HepG2 (cell line): ENCODE measurements around the gene KRT33A. TPM values are rescaled to one million over a fixed set of nuclear protein-coding genes. Genes with fewer than 3 reads are reported as not detected.

ENCODE experiments used
- ATAC-seq: fragments of 200-7000 bp; cut with Tn5 transposase; 3 replicates; pipeline ENCODE4 v1.9.1; 2020; ENCODE audit warnings: mild to moderate bottlenecking, moderate library complexity
- BruUV-seq: library from RNA; stranded (reverse); fragments of 400-500 nt; replicated peaks from 2 replicates; lab custom pipeline; 2021; lab: Mats Ljungman, UMichigan
- CTCF ChIA-PET: fragments of 300-600 bp; formaldehyde crosslinking; extraction: SDS; loops from one replicate; lab custom pipeline; 2021; ENCODE audit warnings: low total read pairs, inconsistent platforms, low intra/inter-chr PET ratio; lab: Yijun Ruan, JAX
- POLR2A ChIA-PET: fragments of 350-600 bp; sonication (Branson Sonifier 250); formaldehyde crosslinking; loops from one replicate; lab custom pipeline; 2020; ENCODE audit warnings: antibody characterized with exemption, inconsistent platforms; lab: Yijun Ruan, JAX
- DNase-seq: peaks from one replicate; pipeline ENCODE4 v3.0.0-alpha.2; 2015; ENCODE audit warnings: low spot score
- FAIRE-seq: peaks from 3 replicates; lab custom pipeline; 2011; peaks lifted over from hg19 to GRCh38; lab: Jason Lieb, UNC
- H2AFZ ChIP-seq: one replicate; pipeline ENCODE4 v1.6.1; 2011; ENCODE audit warnings: low read length, inconsistent platforms
- H3K27ac ChIP-seq: fragments of 300-600 bp; 3 replicates; pipeline ENCODE4 v1.8.0; 2011; ENCODE audit warnings: mixed run types, mild to moderate bottlenecking, mixed read lengths, low read length, inconsistent platforms; ENCODE audit not compliant: insufficient read depth; ENCODE audit errors: extremely low read length
- H3K27me3 ChIP-seq, 2 experiments: fragments of 200-600 bp in 1 of 2; 2 replicates in 1 of 2; 3 replicates in 1 of 2; pipeline versions ENCODE4 v1.6.0 to v1.8.0; 2011; ENCODE audit warnings: low read length in 2 of 2, mild to moderate bottlenecking in 2 of 2, moderate library complexity in 2 of 2, inconsistent platforms in 1 of 2; ENCODE audit not compliant: insufficient read depth in 2 of 2, control insufficient read depth in 1 of 2
- H3K36me3 ChIP-seq, 2 experiments: fragments of 200-600 bp in 1 of 2; replicated peaks in 1 of 2; 2 replicates in 1 of 2; 3 replicates in 1 of 2; pipeline versions ENCODE4 v1.5.1 to v1.8.0; 2011; ENCODE audit warnings: low read length in 2 of 2, inconsistent platforms in 1 of 2; ENCODE audit not compliant: insufficient read depth in 2 of 2, control insufficient read depth in 1 of 2
- H3K4me1 ChIP-seq: 2 replicates; pipeline ENCODE4 v1.5.1; 2012; ENCODE audit warnings: low read length, inconsistent platforms; ENCODE audit not compliant: insufficient read depth
- H3K4me2 ChIP-seq: 2 replicates; pipeline ENCODE4 v1.6.0; 2011; ENCODE audit warnings: low read depth, low read length, inconsistent platforms
- H3K4me3 ChIP-seq, 3 experiments: fragments of 200-600 bp in 1 of 3; sonication (generic), shearing (Covaris generic) in 1 of 3; replicated peaks in 1 of 3; 2 replicates each; pipeline ENCODE4 v1.5.1; 2011 to 2016; ENCODE audit warnings: low read length in 3 of 3, inconsistent platforms in 2 of 3, low read depth in 2 of 3, mild to moderate bottlenecking in 2 of 3, control low read depth in 1 of 3, mixed read lengths in 1 of 3; ENCODE audit not compliant: insufficient read depth in 1 of 3
- H3K79me2 ChIP-seq: one replicate; pipeline ENCODE4 v1.6.1; 2011; ENCODE audit warnings: low read length, inconsistent platforms; ENCODE audit not compliant: insufficient read depth
- H3K9ac ChIP-seq: 2 replicates; pipeline ENCODE4 v1.6.0; 2011; ENCODE audit warnings: mild to moderate bottlenecking, low read depth, low read length, inconsistent platforms; ENCODE audit not compliant: insufficient read depth
- H3K9me3 ChIP-seq: 2 replicates; pipeline ENCODE4 v1.5.1; 2012; ENCODE audit warnings: mild to moderate bottlenecking, low read length
- H4K20me1 ChIP-seq: 2 replicates; pipeline ENCODE4 v1.6.0; 2011; ENCODE audit warnings: inconsistent platforms, mild to moderate bottlenecking, low read length, moderate library complexity; ENCODE audit not compliant: insufficient read depth
- ERF ChIP-seq: IDR thresholded peaks from 2 replicates; pipeline ENCODE4 v1.6.1; 2018; ENCODE audit warnings: missing biosample characterization, missing genetic modification reagents
- GATAD2A ChIP-seq: IDR thresholded peaks from 2 replicates; pipeline ENCODE4 v1.6.1; 2016
- HCFC1 ChIP-seq: fragments of 150-350 bp; IDR thresholded peaks from 2 replicates; pipeline ENCODE4 v1.6.1; 2014; ENCODE audit warnings: low read depth, low read length
- KLF13 ChIP-seq: sonication (generic); formaldehyde crosslinking; IDR thresholded peaks from 2 replicates; pipeline ENCODE4 v1.4.0; 2020; ENCODE audit warnings: mild to moderate bottlenecking, missing genetic modification reagents
- POLR2A ChIP-seq, 2 experiments: IDR thresholded peaks; 2 replicates each; pipeline ENCODE4 v1.6.1; 2011; ENCODE audit warnings: low read depth in 2 of 2, low read length in 2 of 2, mild to moderate bottlenecking in 1 of 2, moderate library complexity in 1 of 2; ENCODE audit not compliant: insufficient read depth in 1 of 2
- SPEN ChIP-seq: sonication (generic); formaldehyde crosslinking; IDR thresholded peaks from 2 replicates; pipeline ENCODE4 v1.5.1; 2020; ENCODE audit warnings: low read depth, mild to moderate bottlenecking, missing genetic modification reagents
- TCF12 ChIP-seq, 2 experiments: fragments of 450-650 bp in 1 of 2; sonication (generic) in 1 of 2; formaldehyde crosslinking in 1 of 2; IDR thresholded peaks; 2 replicates each; pipeline versions ENCODE4 v1.6.1 to v1.8.0; 2017 to 2022; ENCODE audit warnings: antibody characterized with exemption in 1 of 2, mild to moderate bottlenecking in 1 of 2, missing genetic modification reagents in 1 of 2, moderate library complexity in 1 of 2
- U2AF1 ChIP-seq: fragments of 200-400 bp; formaldehyde crosslinking; optimal IDR thresholded peaks from 2 replicates; pipeline ENCODE3; 2017; ENCODE audit warnings: mild to moderate bottlenecking, low read depth, low read length
- ZNF232 ChIP-seq: sonication (generic); formaldehyde crosslinking; IDR thresholded peaks from 2 replicates; pipeline ENCODE4 v1.4.0; 2020; ENCODE audit warnings: missing genetic modification reagents, borderline replicate concordance
- WGBS: methylation state at CpG from one replicate; pipeline ENCODE4 v1.1.6; 2017; ENCODE audit warnings: low lambda C conversion rate; 5-methylcytosine and 5-hydroxymethylcytosine counted together
- in situ Hi-C: cut with HindIII; loops from 2 replicates; pipeline ENCODE4 v1.10.0; 2017; ENCODE audit warnings: low pct_unique_long_range_greater_than_20kb; ENCODE audit not compliant: extremely low pct_ligation_motif_present
- intact Hi-C: fragments of 100-400 bp; cut with micrococcal nuclease; formaldehyde crosslinking; loops from one replicate; pipeline ENCODE4 v1.10.0; 2022; ENCODE audit not compliant: unreplicated experiment
- polyA plus RNA-seq, 8 experiments: library from polyadenylated mRNA; depleted of rRNA in 3 of 8; stranded (reverse) in 7 of 8; unstranded in 1 of 8; fragments of >200 nt; fragmentation: Illumina TruSeq in 4 of 8; extraction: Trizol in 4 of 8; gene quantifications; 2 replicates each; pipeline versions ENCODE4 v1.2.1 to v1.2.3, GENCODE V29; 2011 to 2016; ENCODE audit warnings: low read depth in 4 of 8, missing spikeins in 1 of 8, mixed read lengths in 1 of 8; ENCODE audit not compliant: insufficient read depth in 1 of 8
- total RNA-seq, 5 experiments: library from RNA; depleted of rRNA; stranded (reverse); fragments of >200 nt; fragmentation: Illumina TruSeq; extraction: Trizol; gene quantifications; 2 replicates each; pipeline ENCODE4 v1.2.3, GENCODE V29; 2016; ENCODE audit warnings: low read depth in 1 of 5
- TF ChIP-seq, protein P1 (sequence below): sonication (generic); formaldehyde crosslinking; IDR thresholded peaks from 2 replicates; pipeline ENCODE4 v1.4.0; 2020; ENCODE audit warnings: mild to moderate bottlenecking, missing genetic modification reagents
- TF ChIP-seq, protein P2 (sequence below), 2 experiments: sonication (generic) in 1 of 2; formaldehyde crosslinking in 1 of 2; IDR thresholded peaks; 2 replicates each; pipeline versions ENCODE4 v1.6.1 to v1.9.0; 2014 to 2022; ENCODE audit warnings: antibody characterized with exemption in 1 of 2, borderline replicate concordance in 1 of 2, inconsistent platforms in 1 of 2, low read depth in 1 of 2, missing genetic modification reagents in 1 of 2

The KRT33A gene
- total and polyA plus RNA-seq, 2 of the 13 experiments (the other 11 are each of a cell fraction or from before 2014, with no cell fraction given) = not detected

DNA sequence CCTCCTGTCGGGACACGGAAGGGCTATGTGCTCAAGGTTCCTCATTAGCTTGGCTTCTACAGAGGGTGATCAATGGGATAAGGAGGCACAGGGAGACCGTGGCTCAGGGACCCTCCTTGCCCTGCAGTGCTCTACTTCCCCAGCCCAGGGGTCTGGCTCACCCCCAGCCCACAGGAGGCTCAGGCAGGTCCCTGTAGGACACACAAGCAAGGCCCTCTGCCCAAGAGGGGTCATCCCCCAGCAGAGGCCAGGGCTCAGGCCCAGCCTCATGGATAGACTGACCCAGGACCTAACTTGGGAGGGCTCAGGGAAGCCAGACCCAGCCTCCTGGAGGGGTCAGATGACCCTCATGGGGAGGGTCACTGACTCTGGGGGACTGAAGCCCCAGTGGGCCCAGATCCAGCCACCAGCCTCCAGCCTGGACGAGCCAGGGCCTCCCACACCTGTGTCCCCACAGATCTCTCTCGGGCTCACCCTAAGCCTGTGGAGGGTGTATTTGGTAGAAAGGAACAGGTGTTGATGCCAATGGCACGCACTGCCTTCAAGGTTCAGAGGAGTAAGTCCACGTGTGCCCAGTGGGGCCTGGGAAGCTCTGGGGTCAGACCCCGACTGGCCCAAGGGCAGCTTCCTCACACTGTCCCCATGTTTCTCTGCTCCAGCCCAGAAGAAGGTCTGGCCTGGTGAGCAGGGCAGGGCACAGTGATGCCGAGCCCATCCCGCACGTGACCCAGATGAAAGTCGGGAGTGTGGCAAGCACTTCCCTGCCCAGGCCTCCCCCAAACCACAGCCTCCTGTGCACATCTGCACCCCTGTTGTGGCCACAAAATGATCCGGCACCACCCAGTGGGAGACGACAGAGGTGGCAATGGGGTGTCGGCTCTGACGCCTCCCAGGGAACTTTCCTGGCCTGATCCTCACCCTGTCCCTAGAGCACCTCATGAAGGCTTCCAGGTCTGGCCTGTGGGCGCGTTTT is 24.2 kb downstream of the KRT33A start:
- H4K20me1 ChIP-seq = no peaks in the 10 kb centered on the region
- ATAC-seq (no peak), FAIRE-seq (no peak), DNase-seq (no peak)
- H3K27me3 ChIP-seq = peaks cover 0 to 5% of the 10 kb centered on the region in 2 experiments; a peak in 1 of 5 replicates
- H3K79me2 ChIP-seq = no peaks in the 10 kb centered on the region
- BruUV-seq = no TSS peak
- no peaks in the 10 kb centered on the region for H3K4me1 ChIP-seq
- H3K9ac ChIP-seq = no peak overlapping the region
- no peak overlapping the region for H2AFZ ChIP-seq
- CTCF ChIA-PET = no interaction called here
- POLR2A ChIA-PET = no interaction called here
- intact Hi-C loops (no loop called here), in situ Hi-C loops (no loop called here)
- WGBS = 36% methylated on average over 18 of the region's 18 CpGs
- no peaks in the 10 kb centered on the region for H3K36me3 ChIP-seq
- H3K4me2 ChIP-seq = no peak overlapping the region
- H3K27ac ChIP-seq = no peak overlapping the region
- H3K9me3 ChIP-seq = no peaks in the 10 kb centered on the region
- H3K4me3 ChIP-seq = no peak overlapping the region
- TF ChIP-seq POLR2A (IDR thresholded peaks at IDR 0.05; ENCODE audit: insufficient read depth in 1 of 2, low read depth in 2 of 2, low read length in 2 of 2) (no peak), SPEN (CRISPR knock-in tag) (no peak), U2AF1 (no peak), HCFC1 (no peak), ZNF232 (CRISPR knock-in tag) (no peak), KLF13 (CRISPR knock-in tag) (no peak), GATAD2A (CRISPR knock-in tag) (no peak), TCF12 (IDR thresholded peaks at IDR 0.05) (no peak), TCF12 (CRISPR knock-in tag; IDR thresholded peaks at IDR 0.05) (no peak), ERF (no peak)
- TF ChIP-seq, protein P1, sequence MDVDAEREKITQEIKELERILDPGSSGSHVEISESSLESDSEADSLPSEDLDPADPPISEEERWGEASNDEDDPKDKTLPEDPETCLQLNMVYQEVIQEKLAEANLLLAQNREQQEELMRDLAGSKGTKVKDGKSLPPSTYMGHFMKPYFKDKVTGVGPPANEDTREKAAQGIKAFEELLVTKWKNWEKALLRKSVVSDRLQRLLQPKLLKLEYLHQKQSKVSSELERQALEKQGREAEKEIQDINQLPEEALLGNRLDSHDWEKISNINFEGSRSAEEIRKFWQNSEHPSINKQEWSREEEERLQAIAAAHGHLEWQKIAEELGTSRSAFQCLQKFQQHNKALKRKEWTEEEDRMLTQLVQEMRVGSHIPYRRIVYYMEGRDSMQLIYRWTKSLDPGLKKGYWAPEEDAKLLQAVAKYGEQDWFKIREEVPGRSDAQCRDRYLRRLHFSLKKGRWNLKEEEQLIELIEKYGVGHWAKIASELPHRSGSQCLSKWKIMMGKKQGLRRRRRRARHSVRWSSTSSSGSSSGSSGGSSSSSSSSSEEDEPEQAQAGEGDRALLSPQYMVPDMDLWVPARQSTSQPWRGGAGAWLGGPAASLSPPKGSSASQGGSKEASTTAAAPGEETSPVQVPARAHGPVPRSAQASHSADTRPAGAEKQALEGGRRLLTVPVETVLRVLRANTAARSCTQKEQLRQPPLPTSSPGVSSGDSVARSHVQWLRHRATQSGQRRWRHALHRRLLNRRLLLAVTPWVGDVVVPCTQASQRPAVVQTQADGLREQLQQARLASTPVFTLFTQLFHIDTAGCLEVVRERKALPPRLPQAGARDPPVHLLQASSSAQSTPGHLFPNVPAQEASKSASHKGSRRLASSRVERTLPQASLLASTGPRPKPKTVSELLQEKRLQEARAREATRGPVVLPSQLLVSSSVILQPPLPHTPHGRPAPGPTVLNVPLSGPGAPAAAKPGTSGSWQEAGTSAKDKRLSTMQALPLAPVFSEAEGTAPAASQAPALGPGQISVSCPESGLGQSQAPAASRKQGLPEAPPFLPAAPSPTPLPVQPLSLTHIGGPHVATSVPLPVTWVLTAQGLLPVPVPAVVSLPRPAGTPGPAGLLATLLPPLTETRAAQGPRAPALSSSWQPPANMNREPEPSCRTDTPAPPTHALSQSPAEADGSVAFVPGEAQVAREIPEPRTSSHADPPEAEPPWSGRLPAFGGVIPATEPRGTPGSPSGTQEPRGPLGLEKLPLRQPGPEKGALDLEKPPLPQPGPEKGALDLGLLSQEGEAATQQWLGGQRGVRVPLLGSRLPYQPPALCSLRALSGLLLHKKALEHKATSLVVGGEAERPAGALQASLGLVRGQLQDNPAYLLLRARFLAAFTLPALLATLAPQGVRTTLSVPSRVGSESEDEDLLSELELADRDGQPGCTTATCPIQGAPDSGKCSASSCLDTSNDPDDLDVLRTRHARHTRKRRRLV (CRISPR knock-in tag) = no peak
- TF ChIP-seq, protein P2, sequence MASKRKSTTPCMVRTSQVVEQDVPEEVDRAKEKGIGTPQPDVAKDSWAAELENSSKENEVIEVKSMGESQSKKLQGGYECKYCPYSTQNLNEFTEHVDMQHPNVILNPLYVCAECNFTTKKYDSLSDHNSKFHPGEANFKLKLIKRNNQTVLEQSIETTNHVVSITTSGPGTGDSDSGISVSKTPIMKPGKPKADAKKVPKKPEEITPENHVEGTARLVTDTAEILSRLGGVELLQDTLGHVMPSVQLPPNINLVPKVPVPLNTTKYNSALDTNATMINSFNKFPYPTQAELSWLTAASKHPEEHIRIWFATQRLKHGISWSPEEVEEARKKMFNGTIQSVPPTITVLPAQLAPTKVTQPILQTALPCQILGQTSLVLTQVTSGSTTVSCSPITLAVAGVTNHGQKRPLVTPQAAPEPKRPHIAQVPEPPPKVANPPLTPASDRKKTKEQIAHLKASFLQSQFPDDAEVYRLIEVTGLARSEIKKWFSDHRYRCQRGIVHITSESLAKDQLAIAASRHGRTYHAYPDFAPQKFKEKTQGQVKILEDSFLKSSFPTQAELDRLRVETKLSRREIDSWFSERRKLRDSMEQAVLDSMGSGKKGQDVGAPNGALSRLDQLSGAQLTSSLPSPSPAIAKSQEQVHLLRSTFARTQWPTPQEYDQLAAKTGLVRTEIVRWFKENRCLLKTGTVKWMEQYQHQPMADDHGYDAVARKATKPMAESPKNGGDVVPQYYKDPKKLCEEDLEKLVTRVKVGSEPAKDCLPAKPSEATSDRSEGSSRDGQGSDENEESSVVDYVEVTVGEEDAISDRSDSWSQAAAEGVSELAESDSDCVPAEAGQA (IDR thresholded peaks at IDR 0.05; ENCODE audit: low read depth) = no peak
- TF ChIP-seq, protein P2 (CRISPR knock-in tag; IDR thresholded peaks at IDR 0.05; ENCODE audit: borderline replicate concordance) = no peak
